Psoas muscle (tissue), 8 donors: ENCODE data around the gene LTB4R. TPM values are rescaled to one million over a fixed set of nuclear protein-coding genes. Genes with fewer than 3 reads are reported as not detected.

Source experiments
- ATAC-seq, 4 donors: fragments of 200-7000 bp; cut with Tn5 transposase; one replicate each; pipeline ENCODE4 v1.9.1; 2020; ENCODE audit warnings: moderate library complexity in 3 of 4, mild to moderate bottlenecking in 2 of 4
- DNase-seq, 2 donors: peaks; one replicate each; pipeline ENCODE4 v3.0.0-alpha.2; 2020
- H3K27ac ChIP-seq: fragments of 200-600 bp; one replicate; pipeline ENCODE4 v1.8.0; 2022
- H3K27me3 ChIP-seq, 3 donors: fragments of 200-600 bp in 1 of 3; one replicate each; pipeline versions ENCODE4 v1.6.1 to v1.8.0; 2013 to 2022; ENCODE audit warnings: low read length in 2 of 3, mild to moderate bottlenecking in 2 of 3, moderate library complexity in 1 of 3; ENCODE audit not compliant: insufficient read depth in 3 of 3
- H3K36me3 ChIP-seq, 2 donors: fragments of 200-600 bp in 1 of 2; one replicate each; pipeline versions ENCODE4 v1.6.1 to v1.8.0; 2013 to 2022; ENCODE audit warnings: low read depth in 1 of 2, mild to moderate bottlenecking in 1 of 2, moderate library complexity in 1 of 2; ENCODE audit not compliant: insufficient read depth in 1 of 2
- H3K4me1 ChIP-seq: fragments of 200-600 bp; one replicate; pipeline ENCODE4 v1.8.0; 2022
- H3K4me3 ChIP-seq: fragments of 200-600 bp; one replicate; pipeline ENCODE4 v1.8.0; 2022; ENCODE audit warnings: mild to moderate bottlenecking
- H3K9me3 ChIP-seq: fragments of 200-600 bp; one replicate; pipeline ENCODE4 v1.8.0; 2022
- WGBS, 3 donors: extraction: QIAGEN DNeasy Blood & Tissue Kit; methylation state at CpG; one replicate each; pipeline versions ENCODE4 v1.1.6 to v1.1.7; 2013; 5-methylcytosine and 5-hydroxymethylcytosine counted together
- intact Hi-C, 2 donors: fragments of 100-400 bp; cut with DNase I; formaldehyde crosslinking; loops; one replicate each; pipeline versions ENCODE4 v1.11.0 to v1.14.2; 2022
- polyA plus RNA-seq, 3 donors: library from polyadenylated mRNA; stranded (reverse); fragments of 200-250 nt; gene quantifications; one replicate each; pipeline ENCODE4 v1.2.3, GENCODE V29; 2013
- total RNA-seq, 4 donors: library from RNA; stranded (reverse); fragmentation: NEBNext Ultra II Directional in 2 of 4; extraction: Animal tissue kit (Norgen Biotek cat#: 25700) in 2 of 4; gene quantifications; one replicate each; pipeline versions ENCODE4 v1.2.1 to v1.2.4, GENCODE V29; 2021 to 2023
- TF ChIP-seq, protein P1 (sequence below): fragments of 200-600 bp; IDR thresholded peaks from one replicate; pipeline ENCODE4 v1.8.0; 2022; ENCODE audit warnings: antibody characterized with exemption
- donor health status: healthy with polysubstance abuse.
- donor health status: DM: no; HTN: no; CAD: no; lungs with moderate emphysema.
- donor health status: Bipolar disorder and iron deficiency.
- donor health status: healthy.
- donor health status: DM: yes; HTN: yes; CAD: no.
- donor health status: DM: no; HTN: no; CAD: no.
- donor health status: DM: no; HTN: no; CAD: no.
- donor health status: DM: yes; HTN: yes; CAD: no.

LTB4R gene
- total and polyA plus RNA-seq, 7 donors: 0.35 to 2.1 (median 1.9) TPM

GRCh38 chr14:24298892-24299254, 12.4 kb upstream of the LTB4R start:
- H3K36me3 ChIP-seq: peaks cover 0 to 53% of the 10 kb centered on the region in 2 donors
- 48 to 50% (median 48%) methylated on average over 7 of the region's 7 CpGs for WGBS, 3 donors
- H3K4me1 ChIP-seq: peaks cover 27% of the 10 kb centered on the region
- no peaks in the 10 kb centered on the region for H3K9me3 ChIP-seq
- H3K27ac ChIP-seq: peak overlapping the region; percentile 90
- TF ChIP-seq, protein P1, sequence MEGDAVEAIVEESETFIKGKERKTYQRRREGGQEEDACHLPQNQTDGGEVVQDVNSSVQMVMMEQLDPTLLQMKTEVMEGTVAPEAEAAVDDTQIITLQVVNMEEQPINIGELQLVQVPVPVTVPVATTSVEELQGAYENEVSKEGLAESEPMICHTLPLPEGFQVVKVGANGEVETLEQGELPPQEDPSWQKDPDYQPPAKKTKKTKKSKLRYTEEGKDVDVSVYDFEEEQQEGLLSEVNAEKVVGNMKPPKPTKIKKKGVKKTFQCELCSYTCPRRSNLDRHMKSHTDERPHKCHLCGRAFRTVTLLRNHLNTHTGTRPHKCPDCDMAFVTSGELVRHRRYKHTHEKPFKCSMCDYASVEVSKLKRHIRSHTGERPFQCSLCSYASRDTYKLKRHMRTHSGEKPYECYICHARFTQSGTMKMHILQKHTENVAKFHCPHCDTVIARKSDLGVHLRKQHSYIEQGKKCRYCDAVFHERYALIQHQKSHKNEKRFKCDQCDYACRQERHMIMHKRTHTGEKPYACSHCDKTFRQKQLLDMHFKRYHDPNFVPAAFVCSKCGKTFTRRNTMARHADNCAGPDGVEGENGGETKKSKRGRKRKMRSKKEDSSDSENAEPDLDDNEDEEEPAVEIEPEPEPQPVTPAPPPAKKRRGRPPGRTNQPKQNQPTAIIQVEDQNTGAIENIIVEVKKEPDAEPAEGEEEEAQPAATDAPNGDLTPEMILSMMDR: no peak
- intact Hi-C loops: loop anchor here in 1 of 2 donors (2.0 kb wide), 1 partner anchor 54 kb away; no protein-coding TSS in a partner anchor
- peak overlapping the region; percentile 98 for H3K4me3 ChIP-seq
- ATAC-seq (peak in 3 of 4 donors; percentile 29 to 38 (median 36)), DNase-seq (no peak)
- no peaks in the 10 kb centered on the region for H3K27me3 ChIP-seq

GRCh38 chr14:24299255-24300191, 11.8 kb upstream of the LTB4R start, which contains the start of the genes DHRS1 and NOP9:
Gene DHRS1 (minus strand): TSS chr14:24299780. CDS start chr14:24299106, 674 bp downstream.
Gene NOP9 (plus strand): TSS chr14:24299850. CDS start chr14:24299955, 105 bp downstream.
- Histone ChIP-seq H3K9me3 (no peaks in the 10 kb centered on the region), H3K4me1 (peaks cover 27% of the 10 kb centered on the region), H3K36me3 (peaks cover 0 to 57% of the 10 kb centered on the region in 2 donors), H3K4me3 (peak within 1 kb of the TSS; percentile 98), H3K27me3 (no peaks in the 10 kb centered on the region), H3K27ac (peak within 1 kb of the TSS; percentile 90)
- DNase-seq (peak; percentile 91 to 95), ATAC-seq (peak; percentile 91 to 96 (median 94))
- intact Hi-C loops: loop anchor here in 1 of 2 donors (2.0 kb wide), 1 partner anchor 55 kb away; no protein-coding TSS in a partner anchor
- WGBS, 3 donors: 1% methylated on average over 70 to 75 of the region's 75 CpGs
- TF ChIP-seq, protein P1: no peak

DNA sequence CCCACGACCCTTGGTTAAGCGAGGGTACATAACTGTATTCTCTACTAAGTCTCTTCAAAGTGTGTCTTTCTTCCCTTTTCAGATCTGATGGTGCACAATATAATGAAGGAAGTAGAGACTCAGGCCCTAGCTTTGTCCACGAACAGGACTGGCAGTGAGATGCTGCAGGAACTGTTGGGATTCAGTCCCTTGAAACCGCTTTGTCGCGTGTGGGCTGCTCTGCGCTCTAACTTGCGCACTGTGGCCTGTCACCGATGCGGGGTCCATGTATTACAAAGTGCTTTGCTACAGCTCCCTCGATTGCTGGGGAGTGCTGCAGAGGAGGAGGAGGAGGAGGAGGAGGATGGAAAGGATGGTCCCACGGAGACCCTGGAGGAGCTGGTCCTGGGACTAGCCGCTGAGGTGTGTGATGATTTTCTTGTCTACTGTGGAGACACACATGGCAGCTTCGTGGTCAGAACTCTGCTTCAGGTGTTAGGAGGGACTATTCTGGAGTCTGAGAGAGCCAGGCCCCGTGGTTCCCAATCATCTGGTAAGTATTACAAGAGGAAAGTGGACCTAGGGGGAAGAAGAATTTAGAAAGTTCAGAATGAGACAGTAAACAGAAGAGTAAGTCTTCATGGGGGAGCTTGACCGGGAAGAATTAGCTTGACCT, 10.8 kb upstream of the LTB4R start:
- DNase-seq (no peak), ATAC-seq (no peak)
- peak overlapping the region; percentile 98 for H3K4me3 ChIP-seq
- H3K27me3 ChIP-seq: no peaks in the 10 kb centered on the region
- peak overlapping the region; percentile 90 for H3K27ac ChIP-seq
- no peaks in the 10 kb centered on the region for H3K9me3 ChIP-seq
- H3K4me1 ChIP-seq: peaks cover 27% of the 10 kb centered on the region
- 28 to 32% (median 31%) methylated on average over 16 of the region's 16 CpGs for WGBS, 3 donors
- intact Hi-C loops: no loop called here
- TF ChIP-seq, protein P1: no peak
- H3K36me3 ChIP-seq: peaks cover 0 to 57% of the 10 kb centered on the region in 2 donors

DNA sequence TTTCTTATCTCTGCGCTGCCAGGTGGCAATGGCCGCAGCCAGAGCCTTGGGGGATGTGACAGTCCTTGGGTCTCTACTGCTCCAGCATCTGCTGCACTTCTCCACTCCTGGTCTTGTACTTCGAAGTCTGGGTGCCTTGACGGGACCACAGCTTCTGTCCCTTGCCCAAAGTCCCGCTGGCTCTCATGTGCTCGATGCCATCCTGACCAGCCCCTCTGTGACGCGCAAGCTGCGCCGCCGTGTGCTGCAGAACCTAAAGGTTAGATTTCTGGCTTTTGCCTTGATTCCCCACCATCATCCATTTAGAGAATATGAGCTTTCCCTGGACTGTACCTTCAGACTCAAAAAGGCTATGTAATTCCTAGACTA, 7.3 kb upstream of the LTB4R start:
- Histone ChIP-seq H3K9me3 (no peaks in the 10 kb centered on the region), H3K27me3 (no peaks in the 10 kb centered on the region), H3K4me3 (no peak overlapping the region), H3K4me1 (peaks cover 14% of the 10 kb centered on the region), H3K27ac (no peak overlapping the region), H3K36me3 (peaks cover 0 to 74% of the 10 kb centered on the region in 2 donors)
- no peak for ATAC-seq
- DNase-seq: no peak
- intact Hi-C loops: no loop called here
- TF ChIP-seq, protein P1: no peak
- WGBS, 3 donors: 96 to 97% (median 97%) methylated on average over 10 to 11 of the region's 11 CpGs
